GM18909 (cell line): ENCODE results near the gene KCNK17.
A peak's percentile ranks its signal among the peaks of the same experiment; 100 is the strongest.

Source experiments
- ATAC-seq: cut with Tn5 transposase; IDR thresholded peaks from one replicate; pipeline ENCODE4 v1.9.1; 2021; ENCODE audit warnings: mild to moderate bottlenecking; ENCODE audit not compliant: unreplicated experiment, poor library complexity

Gene KCNK17, protein sequence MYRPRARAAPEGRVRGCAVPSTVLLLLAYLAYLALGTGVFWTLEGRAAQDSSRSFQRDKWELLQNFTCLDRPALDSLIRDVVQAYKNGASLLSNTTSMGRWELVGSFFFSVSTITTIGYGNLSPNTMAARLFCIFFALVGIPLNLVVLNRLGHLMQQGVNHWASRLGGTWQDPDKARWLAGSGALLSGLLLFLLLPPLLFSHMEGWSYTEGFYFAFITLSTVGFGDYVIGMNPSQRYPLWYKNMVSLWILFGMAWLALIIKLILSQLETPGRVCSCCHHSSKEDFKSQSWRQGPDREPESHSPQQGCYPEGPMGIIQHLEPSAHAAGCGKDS

DNA sequence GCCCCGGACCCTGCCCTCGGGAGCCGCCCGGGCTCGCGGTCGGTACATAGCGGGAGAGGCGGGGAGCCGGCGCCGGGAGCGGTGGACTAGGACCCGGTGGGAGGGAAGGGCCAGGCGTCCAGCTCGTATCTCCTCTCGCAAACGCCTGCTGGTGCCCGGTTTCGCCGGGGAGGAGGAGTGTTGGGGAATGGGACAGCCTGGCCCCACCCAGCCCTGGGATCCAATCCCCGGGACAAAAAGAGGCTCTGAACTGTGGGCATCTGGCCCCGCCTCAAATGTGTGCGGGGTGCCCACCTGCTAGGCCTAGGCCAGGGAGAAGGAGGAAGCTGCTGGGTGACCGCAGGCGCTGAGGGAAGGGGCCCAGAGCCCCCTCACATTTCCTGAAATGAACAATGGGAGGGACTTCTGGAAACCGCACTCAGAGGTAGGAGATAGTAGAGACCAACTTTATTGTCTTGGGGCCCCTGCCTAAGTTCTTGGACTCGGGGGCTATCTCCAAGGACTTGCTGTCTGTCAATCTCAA, at the start of gene KCNK17:
KCNK17 (minus strand) TSS at position 147 of the 523 bp plus-strand sequence; CDS start at position 48, 99 bp downstream.
- ATAC-seq, result no peak

DNA sequence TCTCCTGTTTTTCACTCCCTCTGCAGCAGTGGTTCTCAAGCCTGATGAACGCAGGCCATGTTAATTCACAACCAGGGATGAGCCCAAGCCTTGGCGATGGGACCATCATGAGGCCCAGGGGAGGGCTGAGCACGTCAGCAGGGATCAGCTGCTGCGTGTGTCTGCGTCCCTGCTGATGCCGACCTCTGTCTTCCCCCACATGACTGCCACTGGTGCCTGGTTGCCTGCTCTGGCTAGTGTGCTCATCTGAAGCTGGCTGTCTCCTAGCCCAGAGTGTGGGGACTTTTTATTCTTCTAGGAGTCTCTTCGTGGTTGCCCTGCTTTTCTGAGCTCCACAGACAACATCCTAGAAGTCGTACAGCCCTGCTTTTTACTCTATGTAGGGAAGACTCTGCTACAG, 49.1 kb upstream of the KCNK17 start:
- no peak for ATAC-seq

DNA sequence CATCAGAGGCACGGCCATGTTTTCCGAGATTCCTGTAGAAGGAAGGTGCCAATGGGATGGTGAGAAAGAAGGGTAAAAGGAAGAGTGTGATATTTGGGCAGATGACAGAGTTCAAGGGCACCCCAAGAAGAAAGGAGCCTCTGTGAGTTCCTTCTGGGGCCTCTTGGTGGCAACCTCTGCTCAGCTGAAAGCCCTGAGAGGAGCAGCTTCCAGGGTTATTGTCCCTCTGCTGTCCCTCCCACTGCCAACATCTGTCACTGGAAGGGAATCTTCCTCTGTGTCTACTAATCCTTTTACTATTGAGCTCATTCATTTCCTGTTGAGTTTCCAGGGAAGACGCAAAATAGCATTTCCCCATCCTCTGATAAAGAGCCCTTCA, 48.3 kb upstream of the KCNK17 start:
- no peak for ATAC-seq

DNA sequence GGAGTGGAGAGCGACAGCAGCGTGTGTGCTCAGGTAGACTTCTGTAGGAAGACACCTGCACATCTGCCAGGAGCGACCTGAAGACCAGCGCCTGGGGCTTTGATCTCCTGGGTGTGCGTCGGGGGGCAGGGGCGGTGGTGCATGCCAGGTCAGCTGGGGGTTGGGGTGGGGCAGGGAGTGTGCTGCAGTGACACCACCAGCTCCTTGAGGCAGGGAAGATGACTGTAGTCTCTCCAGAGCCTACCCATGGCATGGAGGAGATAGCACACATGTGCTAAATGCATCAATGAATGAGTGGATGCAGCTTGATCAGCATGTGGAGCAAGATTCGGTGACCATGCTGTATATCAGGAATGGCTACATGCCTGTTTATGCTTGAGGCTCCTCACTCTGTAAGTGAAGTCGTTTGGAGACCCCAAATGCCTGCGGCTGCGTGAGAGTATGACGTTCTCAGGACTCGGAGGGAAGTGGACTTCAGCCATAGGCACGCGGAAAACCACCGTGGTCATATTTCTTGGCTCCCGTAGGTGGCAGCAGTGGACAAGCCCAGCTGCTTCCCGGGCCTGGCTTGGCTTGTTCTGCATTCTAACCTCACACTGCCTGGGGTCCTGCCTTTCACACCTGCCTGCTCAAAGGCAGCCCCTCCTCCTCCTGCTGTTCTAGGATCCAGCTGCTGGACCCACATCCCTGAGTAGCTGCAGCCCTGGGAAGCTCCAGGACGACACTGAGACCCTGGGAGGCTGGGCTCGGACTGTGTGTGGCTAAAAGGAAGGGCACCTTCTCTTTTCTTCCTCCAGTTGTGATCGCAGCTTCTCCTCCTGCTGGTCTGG, 47.7 kb upstream of the KCNK17 start:
- ATAC-seq, result peak; percentile 61

DNA sequence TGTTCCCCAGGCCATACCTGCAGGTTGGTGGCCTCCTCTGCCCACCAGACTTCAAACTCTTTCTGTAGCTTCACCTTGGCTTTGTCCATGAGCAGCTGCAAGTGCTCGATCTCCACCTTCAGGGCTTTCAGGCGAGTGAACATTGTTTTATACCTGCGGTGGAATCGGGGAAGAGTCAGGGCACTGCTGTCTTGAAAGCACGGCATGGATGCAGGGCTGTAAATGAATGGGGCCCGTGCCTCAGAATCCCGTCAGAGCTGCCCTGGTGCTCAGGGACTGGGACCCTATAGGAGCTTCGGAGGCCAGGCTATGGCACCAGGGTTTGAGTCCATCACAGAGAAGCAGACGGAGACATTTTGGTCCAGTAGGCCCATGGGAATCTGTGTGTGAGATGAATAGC, 46.2 kb upstream of the KCNK17 start:
- no peak for ATAC-seq

DNA sequence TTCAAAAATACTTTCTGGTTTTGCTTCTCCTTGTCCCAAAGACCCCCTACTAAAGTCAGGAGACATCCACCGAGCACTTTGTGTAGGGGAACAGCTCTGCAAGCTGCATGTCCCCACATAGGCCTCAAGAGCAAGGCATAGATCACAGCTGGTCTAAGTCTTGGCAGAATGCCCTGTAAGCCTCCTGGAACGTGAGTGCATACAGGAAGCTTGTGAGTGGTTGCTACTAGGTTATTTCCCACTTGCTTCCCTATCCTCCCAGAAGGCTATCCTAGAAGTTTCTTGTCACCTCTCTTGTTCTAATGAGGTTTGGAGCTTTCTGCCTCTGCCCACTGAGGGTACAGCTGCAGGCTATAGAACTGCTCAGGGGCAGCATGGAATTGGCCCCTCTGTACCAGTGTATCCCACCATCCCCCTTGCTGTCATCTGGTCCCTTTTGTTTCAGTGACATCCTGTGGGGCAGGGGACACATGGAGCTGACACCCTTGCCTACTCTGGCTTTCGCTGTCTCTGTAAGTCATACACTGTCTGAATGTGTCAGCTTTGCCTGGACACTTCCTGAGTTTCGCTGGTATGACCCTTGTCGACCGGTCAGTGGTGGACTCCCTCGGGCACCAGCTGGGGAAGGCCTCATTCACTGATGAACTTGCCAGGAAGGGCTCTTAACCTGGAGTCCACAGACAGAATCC, 43.9 kb upstream of the KCNK17 start:
- ATAC-seq, result no peak

DNA sequence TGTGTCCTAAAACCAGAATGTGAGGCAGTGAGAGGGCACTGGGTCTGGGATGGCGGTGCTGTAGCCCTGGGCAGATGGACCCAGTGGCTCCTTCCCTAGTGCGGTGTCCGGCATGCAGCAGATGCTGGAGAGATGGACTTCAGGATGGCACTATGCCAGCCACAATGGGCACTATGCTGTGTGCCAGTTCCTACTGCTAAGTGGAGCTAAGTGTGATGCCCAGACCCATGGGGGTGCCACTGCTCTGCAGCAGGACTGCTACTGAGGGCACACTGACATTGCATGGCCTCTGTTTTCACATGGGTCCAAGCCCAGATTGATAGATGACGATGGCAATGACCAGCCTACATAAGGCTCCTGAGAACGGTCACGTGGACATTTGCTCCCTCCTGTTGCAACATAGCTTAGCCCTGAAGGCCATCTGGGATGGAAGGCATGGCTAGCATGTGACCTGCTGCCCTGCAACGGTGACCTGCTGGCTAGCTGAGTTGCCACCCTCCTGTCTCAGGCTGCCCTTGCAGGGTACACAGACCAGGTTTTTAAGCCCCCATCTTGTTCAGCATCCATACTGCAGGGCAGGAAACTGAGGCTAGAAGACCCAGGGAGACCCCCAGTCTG, 39.6 kb upstream of the KCNK17 start:
- no peak for ATAC-seq

DNA sequence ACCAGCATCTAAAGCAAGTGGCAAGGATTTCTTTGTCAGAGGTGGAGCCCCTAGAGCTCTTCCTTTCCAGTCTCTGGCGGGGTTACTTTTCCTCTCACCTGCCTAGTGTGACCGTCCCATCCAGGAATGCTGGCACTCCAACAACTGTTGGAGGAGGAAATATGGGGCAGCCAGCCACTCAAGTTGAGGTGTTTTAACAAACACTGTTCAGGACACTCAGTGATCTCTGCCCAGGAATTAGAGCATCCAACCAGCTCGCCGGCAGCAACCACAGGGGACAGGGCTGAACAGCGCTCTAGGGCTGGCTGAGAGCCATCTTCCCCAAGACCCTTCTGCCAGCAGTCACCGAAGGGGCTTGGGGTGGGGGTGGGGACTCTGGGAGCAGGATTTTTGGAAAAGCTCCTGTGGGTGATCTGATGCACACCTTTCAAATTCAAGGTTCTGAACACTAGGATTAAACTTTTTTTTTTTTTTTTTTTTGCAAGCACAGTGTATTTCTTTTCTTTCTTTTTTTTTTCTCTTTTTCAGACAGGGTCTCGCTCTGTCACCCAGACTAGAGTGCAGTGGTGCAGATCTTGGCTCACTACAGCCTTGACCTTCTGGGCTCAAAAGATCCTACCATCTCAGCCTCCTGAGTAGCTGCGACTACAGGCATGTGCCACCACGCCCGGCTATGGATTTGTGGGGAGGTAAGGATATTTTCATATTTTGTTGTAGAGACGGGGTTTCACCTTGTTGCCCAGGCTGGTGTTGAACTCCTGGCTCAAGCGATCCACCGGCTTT, 36.7 kb upstream of the KCNK17 start:
- no peak for ATAC-seq

DNA sequence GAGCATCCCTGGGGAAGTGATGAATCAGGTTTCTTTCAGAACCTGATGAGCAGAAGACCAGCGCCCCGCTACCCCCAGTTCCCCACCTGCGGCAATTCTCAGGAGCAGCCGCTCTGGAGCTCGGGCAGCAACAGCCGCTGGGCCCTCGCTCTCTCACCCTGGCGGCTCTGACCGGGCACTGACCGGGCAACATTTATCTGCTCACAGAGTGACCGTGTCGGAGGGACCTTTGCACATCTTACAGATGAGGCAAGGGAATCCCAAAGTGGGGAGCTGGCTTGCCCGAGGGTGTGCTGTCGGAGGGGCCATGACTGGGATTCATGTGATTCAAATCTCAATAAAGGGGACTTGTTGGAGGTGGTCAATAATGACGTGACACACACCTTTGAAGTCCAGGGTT, 34.5 kb upstream of the KCNK17 start:
- ATAC-seq, result no peak

DNA sequence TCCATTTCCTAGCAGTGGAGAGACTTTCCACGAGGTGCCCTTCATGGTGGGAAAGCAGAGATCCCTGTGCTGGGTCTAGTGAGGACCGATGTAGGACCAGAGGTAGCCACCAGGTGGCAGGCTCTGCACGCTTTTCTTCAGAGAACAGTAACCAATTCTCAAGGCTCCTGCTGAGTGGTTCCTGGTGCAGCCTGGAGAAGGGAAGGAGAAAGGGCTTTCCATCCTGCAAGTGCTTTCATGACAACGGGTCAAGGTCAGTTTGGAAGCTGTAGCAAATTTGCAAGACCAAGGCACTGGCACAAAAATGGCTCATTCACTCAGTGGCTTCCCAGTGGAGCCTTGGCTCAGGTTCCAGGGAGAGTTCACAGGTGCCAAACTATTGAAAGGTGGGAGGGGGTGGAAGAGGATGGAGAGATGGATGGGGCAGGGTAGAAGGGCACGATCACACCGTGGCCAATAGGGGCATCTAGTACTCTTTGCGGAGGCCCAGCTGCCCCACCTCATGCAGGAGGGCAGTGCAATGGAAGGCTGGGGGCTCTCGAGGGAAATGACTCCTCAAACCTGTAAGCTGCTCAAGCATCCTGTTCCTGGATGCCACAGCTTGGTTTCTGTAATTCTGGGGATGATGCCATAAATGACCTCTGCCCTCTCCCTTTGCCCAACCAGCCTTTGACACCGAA, 33.8 kb upstream of the KCNK17 start:
- ATAC-seq, result no peak

DNA sequence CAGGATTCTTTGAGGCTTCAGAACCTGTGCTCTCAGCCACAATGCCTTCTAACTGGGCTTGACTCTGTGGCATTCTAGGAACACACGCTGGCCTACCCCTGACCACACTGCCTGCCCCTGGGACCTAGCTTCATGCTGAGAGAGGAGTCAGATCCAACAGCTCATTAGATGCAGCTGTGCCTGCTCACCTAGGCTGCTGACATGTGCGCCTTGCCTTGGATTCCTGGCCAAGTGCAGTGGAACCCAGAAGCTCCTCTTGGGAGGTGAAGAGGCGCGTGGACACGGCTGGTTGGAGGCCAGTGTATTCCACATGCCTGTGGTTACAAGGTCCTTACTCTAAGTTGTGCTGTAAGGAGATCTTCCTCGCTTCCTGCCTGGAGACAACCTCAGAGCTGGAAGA, 33.0 kb upstream of the KCNK17 start:
- ATAC-seq, result no peak

DNA sequence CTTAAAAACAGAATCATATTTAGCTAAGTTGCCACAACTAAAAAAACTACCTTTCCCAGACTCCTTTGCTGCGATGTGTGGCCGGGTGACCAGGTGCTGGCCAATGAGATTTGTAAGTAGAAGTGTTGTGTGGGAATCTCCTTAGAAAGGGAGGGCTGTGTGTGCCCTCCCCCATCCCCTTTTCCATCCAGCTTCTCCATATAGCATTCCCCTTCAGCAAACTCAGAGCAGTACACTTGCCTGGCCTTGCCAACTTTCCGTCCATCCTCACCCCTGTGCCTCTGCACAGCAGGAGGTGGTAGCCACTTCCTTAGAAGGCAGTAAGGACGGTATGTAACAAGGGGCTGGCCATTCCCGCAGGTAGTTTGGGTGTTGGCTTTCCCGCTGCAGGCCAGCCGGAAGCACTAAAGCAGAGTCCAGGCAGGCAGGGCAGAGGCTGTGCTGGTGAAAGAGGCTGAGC, 30.6 kb upstream of the KCNK17 start:
- ATAC-seq, result no peak

DNA sequence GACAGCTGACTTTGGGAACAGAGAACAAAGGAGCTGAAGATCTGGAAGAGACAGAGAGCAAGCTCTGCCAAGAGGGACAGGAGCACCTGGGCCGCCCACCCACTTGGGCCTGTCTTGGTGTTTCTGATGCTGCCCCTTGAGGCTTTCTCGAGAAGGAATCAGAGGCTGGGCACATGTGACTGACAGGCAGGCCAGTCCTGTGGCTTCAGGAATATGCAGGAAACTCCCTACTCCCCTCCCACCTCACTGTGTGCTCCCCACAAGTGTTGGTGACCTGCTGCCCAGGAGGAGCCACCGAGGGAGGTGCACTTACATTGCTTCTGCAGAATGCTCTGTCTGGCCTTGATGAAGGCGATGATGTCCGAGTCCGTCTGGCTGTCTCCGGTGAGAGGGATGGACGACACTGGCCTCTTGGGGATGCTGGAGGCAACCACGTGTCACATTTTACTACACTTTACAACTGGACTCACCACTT, 29.2 kb upstream of the KCNK17 start:
- ATAC-seq, result peak; percentile 18

DNA sequence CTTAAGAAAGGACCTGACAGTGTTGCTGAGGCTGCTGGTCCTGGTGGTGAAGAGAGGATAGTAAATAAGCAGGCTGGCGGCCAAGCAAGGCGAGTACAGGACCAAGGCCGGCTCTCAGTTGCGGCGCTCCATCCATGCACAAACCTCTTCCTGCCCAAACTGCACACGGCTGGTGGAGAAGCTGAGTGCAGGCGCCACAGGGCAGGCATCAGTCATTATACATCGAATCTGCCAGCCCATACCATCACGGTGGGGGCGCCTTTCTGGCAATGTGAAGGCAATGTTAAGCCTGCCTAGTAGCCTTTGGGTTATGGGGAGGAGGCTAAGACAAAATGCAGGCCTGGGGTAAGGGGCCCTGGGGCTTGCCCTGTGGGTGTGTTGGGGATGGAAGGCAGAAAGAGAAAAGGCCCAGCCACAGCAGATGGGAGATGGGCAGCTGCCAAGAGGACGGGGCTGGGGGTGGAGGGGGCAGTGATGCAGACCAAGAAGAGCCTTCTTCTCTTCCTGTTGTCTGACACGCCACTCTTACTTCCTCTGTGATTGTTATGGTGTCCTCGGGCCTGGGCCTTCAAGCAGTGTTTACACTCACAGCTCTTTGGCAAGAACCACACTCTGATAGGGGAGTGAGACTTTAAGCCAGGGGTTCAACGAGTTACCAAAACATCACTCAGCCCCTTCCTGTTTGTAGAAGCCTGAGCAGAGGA, 28.6 kb upstream of the KCNK17 start:
- ATAC-seq, result peak; percentile 66

DNA sequence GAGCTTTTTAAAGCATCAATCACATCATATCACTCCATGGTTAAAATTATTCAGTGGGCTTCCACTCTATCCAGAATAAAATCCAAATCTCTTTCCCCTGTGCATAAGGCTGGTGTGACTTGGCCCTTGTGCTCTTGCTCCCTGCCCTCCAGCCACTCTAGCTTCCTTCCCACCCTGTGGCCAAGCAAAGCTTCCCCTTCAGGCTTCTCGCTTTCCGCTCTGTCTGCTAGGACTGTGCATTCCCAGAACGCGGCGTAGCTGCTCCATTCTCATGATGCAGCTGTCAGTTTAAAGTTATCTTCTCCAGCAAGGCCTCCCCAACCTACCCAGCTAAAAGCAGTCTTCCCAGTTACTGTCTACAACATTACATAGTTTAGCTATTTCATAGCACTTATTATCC, 27.7 kb upstream of the KCNK17 start:
- ATAC-seq, result no peak

DNA sequence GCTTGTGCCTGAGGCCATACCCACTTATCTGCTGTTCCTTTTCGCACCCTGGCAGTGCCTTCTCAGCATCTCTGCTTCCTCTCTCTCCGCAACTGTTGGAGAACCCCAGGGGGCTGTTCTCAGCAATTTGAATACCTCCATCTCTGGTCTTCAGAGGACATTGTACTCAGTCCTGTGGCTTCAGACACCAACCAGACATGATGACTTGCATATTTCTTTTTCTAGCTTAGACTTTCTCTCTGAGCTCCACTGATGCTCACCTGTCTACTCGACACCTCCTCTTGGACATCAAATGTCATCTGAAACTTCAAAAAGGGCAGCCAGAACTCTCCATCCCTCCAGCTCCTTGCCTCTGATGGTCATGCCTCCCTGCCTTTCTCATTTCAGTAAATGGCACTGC, 27.1 kb upstream of the KCNK17 start:
- no peak for ATAC-seq

DNA sequence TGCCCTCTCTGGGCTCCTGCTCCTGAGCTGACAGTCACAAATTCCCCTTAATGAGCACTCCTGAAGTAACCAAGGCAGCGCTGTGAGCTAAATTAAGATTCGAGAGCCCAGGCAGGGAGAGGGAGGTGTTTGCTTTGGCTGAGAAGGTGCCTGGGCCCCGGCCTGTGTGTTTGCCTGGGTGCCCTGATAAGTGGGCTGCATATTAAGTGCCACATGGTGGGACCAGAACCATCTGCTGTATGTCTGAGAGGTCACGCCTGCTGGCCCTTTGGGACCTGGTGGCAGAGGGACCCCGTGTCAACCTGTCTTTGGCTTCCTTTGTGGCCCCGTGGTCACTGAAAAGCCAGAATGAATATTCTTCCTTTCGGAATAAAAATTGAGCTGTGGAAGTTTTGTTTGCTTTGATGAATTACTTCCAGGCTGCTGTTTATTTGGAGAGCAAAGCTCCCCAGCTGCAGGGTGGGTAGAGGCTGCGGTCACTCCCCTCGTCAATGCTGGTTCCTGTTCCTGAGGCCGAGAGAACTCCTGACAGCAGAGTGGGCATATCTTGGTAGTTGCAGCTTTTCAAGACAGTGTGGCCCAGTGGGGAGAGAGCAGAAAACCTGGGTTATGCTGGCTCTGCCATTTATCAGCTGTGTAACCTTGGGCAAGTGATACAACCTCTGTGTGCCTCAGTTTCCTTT, 25.8 kb upstream of the KCNK17 start:
- ATAC-seq, result no peak
